ENCODE measurements around the gene NUTF2.

Gene NUTF2

GRCh38 chr16:67880584-67880983 lies 33.9 kb downstream of the NUTF2 start:
- Histone ChIP-seq H3K9me3 (ENCODE audit: insufficient read depth, low read depth, low read length) (no peaks in the 10 kb centered on the region), H3K36me3 (ENCODE audit: insufficient read depth, low read depth, low read length) (peaks cover 81% of the 10 kb centered on the region), H3K4me1 (ENCODE audit: insufficient read depth, low read length) (peaks cover 10% of the 10 kb centered on the region; the same call in 1 of the 2 replicates), H3K27me3 (ENCODE audit: insufficient read depth, low read length) (no peaks in the 10 kb centered on the region), H3K27ac (ENCODE audit: low read length) (no peak overlapping the region), H3K4me3 (ENCODE audit: low read length) (no peak overlapping the region), H3K9ac (ENCODE audit: low read depth, low read length) (no peak overlapping the region)

- Histone ChIP-seq H3K36me3 (ENCODE audit: insufficient read depth, low read depth, low read length) (peaks cover 74% of the 10 kb centered on the region), H3K9me3 (ENCODE audit: insufficient read depth, low read depth, low read length) (no peaks in the 10 kb centered on the region), H3K9ac (ENCODE audit: low read depth, low read length) (no peak overlapping the region), H3K4me3 (ENCODE audit: low read length) (no peak overlapping the region), H3K27me3 (ENCODE audit: insufficient read depth, low read length) (no peaks in the 10 kb centered on the region), H3K27ac (ENCODE audit: low read length) (no peak overlapping the region), H3K4me1 (ENCODE audit: insufficient read depth, low read length) (peaks cover 10% of the 10 kb centered on the region)
Observed at GRCh38 chr16:67881621-67882161, 35.0 kb downstream of the NUTF2 start.

- Histone ChIP-seq H3K9me3 (ENCODE audit: insufficient read depth, low read depth, low read length) (no peaks in the 10 kb centered on the region), H3K4me1 (ENCODE audit: insufficient read depth, low read length) (peaks cover 10% of the 10 kb centered on the region), H3K4me3 (ENCODE audit: low read length) (no peak overlapping the region), H3K9ac (ENCODE audit: low read depth, low read length) (no peak overlapping the region), H3K36me3 (ENCODE audit: insufficient read depth, low read depth, low read length) (peaks cover 65% of the 10 kb centered on the region), H3K27me3 (ENCODE audit: insufficient read depth, low read length) (no peaks in the 10 kb centered on the region), H3K27ac (ENCODE audit: low read length) (no peak overlapping the region)
Observed at GRCh38 chr16:67882374-67883145, 35.8 kb downstream of the NUTF2 start.

- Histone ChIP-seq H3K27me3 (ENCODE audit: insufficient read depth, low read length) (no peaks in the 10 kb centered on the region), H3K9ac (ENCODE audit: low read depth, low read length) (no peak overlapping the region), H3K9me3 (ENCODE audit: insufficient read depth, low read depth, low read length) (no peaks in the 10 kb centered on the region), H3K4me3 (ENCODE audit: low read length) (no peak overlapping the region), H3K4me1 (ENCODE audit: insufficient read depth, low read length) (peaks cover 10% of the 10 kb centered on the region), H3K36me3 (ENCODE audit: insufficient read depth, low read depth, low read length) (peaks cover 58% of the 10 kb centered on the region), H3K27ac (ENCODE audit: low read length) (no peak overlapping the region)
Observed at GRCh38 chr16:67883146-67883871, 36.6 kb downstream of the NUTF2 start.

GRCh38 chr16:67883872-67884261 lies 37.1 kb downstream of the NUTF2 start:
- Histone ChIP-seq H3K9me3 (ENCODE audit: insufficient read depth, low read depth, low read length) (no peaks in the 10 kb centered on the region), H3K4me1 (ENCODE audit: insufficient read depth, low read length) (peaks cover 10% of the 10 kb centered on the region), H3K27ac (ENCODE audit: low read length) (no peak overlapping the region), H3K4me3 (ENCODE audit: low read length) (no peak overlapping the region), H3K9ac (ENCODE audit: low read depth, low read length) (no peak overlapping the region), H3K36me3 (ENCODE audit: insufficient read depth, low read depth, low read length) (peaks cover 52% of the 10 kb centered on the region), H3K27me3 (ENCODE audit: insufficient read depth, low read length) (no peaks in the 10 kb centered on the region)

GRCh38 chr16:67884684-67885083 lies 38.0 kb downstream of the NUTF2 start, which contains the start of gene NRN1L:
Gene NRN1L (plus strand): TSS chr16:67884885. CDS start chr16:67884904, 19 bp downstream.
- H3K9me3 ChIP-seq (ENCODE audit: insufficient read depth, low read depth, low read length), result no peaks in the 10 kb centered on the region
- H3K9ac ChIP-seq (ENCODE audit: low read depth, low read length), result peak within 1 kb of the TSS; percentile 70; the same call in 1 of the 2 replicates
- H3K36me3 ChIP-seq (ENCODE audit: insufficient read depth, low read depth, low read length), result peaks cover 44% of the 10 kb centered on the region
- peaks cover 10% of the 10 kb centered on the region for H3K4me1 ChIP-seq (ENCODE audit: insufficient read depth, low read length)
- no peaks in the 10 kb centered on the region for H3K27me3 ChIP-seq (ENCODE audit: insufficient read depth, low read length)
- peak within 1 kb of the TSS; percentile 61; the same call in 1 of the 2 replicates for H3K4me3 ChIP-seq (ENCODE audit: low read length)
- H3K27ac ChIP-seq (ENCODE audit: low read length), result no peak within 1 kb of the TSS

GRCh38 chr16:67885545-67885944 lies 38.8 kb downstream of the NUTF2 start:
- Histone ChIP-seq H3K27ac (ENCODE audit: low read length) (no peak overlapping the region), H3K36me3 (ENCODE audit: insufficient read depth, low read depth, low read length) (peaks cover 36% of the 10 kb centered on the region), H3K27me3 (ENCODE audit: insufficient read depth, low read length) (no peaks in the 10 kb centered on the region), H3K4me3 (ENCODE audit: low read length) (peak overlapping the region; percentile 61; the same call in 1 of the 2 replicates), H3K9me3 (ENCODE audit: insufficient read depth, low read depth, low read length) (no peaks in the 10 kb centered on the region), H3K4me1 (ENCODE audit: insufficient read depth, low read length) (peaks cover 10% of the 10 kb centered on the region), H3K9ac (ENCODE audit: low read depth, low read length) (peak overlapping the region; percentile 70; the same call in 1 of the 2 replicates)

- Histone ChIP-seq H3K9me3 (ENCODE audit: insufficient read depth, low read depth, low read length) (no peaks in the 10 kb centered on the region), H3K4me3 (ENCODE audit: low read length) (no peak overlapping the region), H3K4me1 (ENCODE audit: insufficient read depth, low read length) (peaks cover 10% of the 10 kb centered on the region), H3K36me3 (ENCODE audit: insufficient read depth, low read depth, low read length) (peaks cover 31% of the 10 kb centered on the region), H3K27ac (ENCODE audit: low read length) (no peak overlapping the region), H3K9ac (ENCODE audit: low read depth, low read length) (no peak overlapping the region), H3K27me3 (ENCODE audit: insufficient read depth, low read length) (no peaks in the 10 kb centered on the region)
Observed at GRCh38 chr16:67885976-67886375, 39.2 kb downstream of the NUTF2 start.

GRCh38 chr16:67886387-67886786 lies 39.7 kb downstream of the NUTF2 start:
- Histone ChIP-seq H3K27me3 (ENCODE audit: insufficient read depth, low read length) (no peaks in the 10 kb centered on the region), H3K36me3 (ENCODE audit: insufficient read depth, low read depth, low read length) (peaks cover 27% of the 10 kb centered on the region), H3K4me3 (ENCODE audit: low read length) (no peak overlapping the region), H3K9me3 (ENCODE audit: insufficient read depth, low read depth, low read length) (no peaks in the 10 kb centered on the region), H3K4me1 (ENCODE audit: insufficient read depth, low read length) (peaks cover 10% of the 10 kb centered on the region), H3K27ac (ENCODE audit: low read length) (no peak overlapping the region), H3K9ac (ENCODE audit: low read depth, low read length) (no peak overlapping the region)

- H3K4me3 ChIP-seq (ENCODE audit: low read length), result no peak overlapping the region
- no peaks in the 10 kb centered on the region for H3K9me3 ChIP-seq (ENCODE audit: insufficient read depth, low read depth, low read length)
- H3K36me3 ChIP-seq (ENCODE audit: insufficient read depth, low read depth, low read length), result peaks cover 8% of the 10 kb centered on the region
- peaks cover 16% of the 10 kb centered on the region for H3K4me1 ChIP-seq (ENCODE audit: insufficient read depth, low read length)
- H3K9ac ChIP-seq (ENCODE audit: low read depth, low read length), result no peak overlapping the region
- H3K27ac ChIP-seq (ENCODE audit: low read length), result no peak overlapping the region
- no peaks in the 10 kb centered on the region for H3K27me3 ChIP-seq (ENCODE audit: insufficient read depth, low read length)
Observed at GRCh38 chr16:67888331-67888730, 41.6 kb downstream of the NUTF2 start.

GRCh38 chr16:67892375-67892774 lies 45.6 kb downstream of the NUTF2 start:
- Histone ChIP-seq H3K9me3 (ENCODE audit: insufficient read depth, low read depth, low read length) (no peaks in the 10 kb centered on the region), H3K9ac (ENCODE audit: low read depth, low read length) (peak overlapping the region; percentile 74; the same call in 1 of the 2 replicates), H3K27ac (ENCODE audit: low read length) (no peak overlapping the region), H3K36me3 (ENCODE audit: insufficient read depth, low read depth, low read length) (no peaks in the 10 kb centered on the region), H3K4me1 (ENCODE audit: insufficient read depth, low read length) (peaks cover 8% of the 10 kb centered on the region; the same call in 1 of the 2 replicates), H3K27me3 (ENCODE audit: insufficient read depth, low read length) (no peaks in the 10 kb centered on the region), H3K4me3 (ENCODE audit: low read length) (peak overlapping the region; percentile 70)
